T-helper 1 cell treated with Interleukin-12 subunit alpha and Interleukin-12 subunit beta and Interleukin-4 antibody, amounts not matched to agents 30 μg/mL and 1 μg/mL, for 36 hours (primary cell): ENCODE results near the gene SIX3.

ENCODE experiments used
- H3K27ac Mint-ChIP-seq: one replicate; pipeline ENCODE4 v1.8.0; 2021; ENCODE audit warnings: mild to moderate bottlenecking, mixed read lengths
- H3K27me3 Mint-ChIP-seq: one replicate; pipeline ENCODE4 v1.8.0; 2021; ENCODE audit warnings: low read depth, mixed read lengths
- H3K36me3 Mint-ChIP-seq: one replicate; pipeline ENCODE4 v1.8.0; 2021; ENCODE audit warnings: low read depth, mixed read lengths
- H3K4me1 Mint-ChIP-seq: one replicate; pipeline ENCODE4 v1.8.0; 2021; ENCODE audit warnings: low read depth, mixed read lengths
- H3K4me3 Mint-ChIP-seq: one replicate; pipeline ENCODE4 v1.8.0; 2021; ENCODE audit warnings: mild to moderate bottlenecking, moderate library complexity, mixed read lengths
- H3K9me3 Mint-ChIP-seq: one replicate; pipeline ENCODE4 v1.8.0; 2021; ENCODE audit warnings: mixed read lengths

Gene SIX3

GRCh38 chr2:44941551-44942234 is at the start of gene SIX3:
Gene SIX3 (plus strand): TSS chr2:44941702. CDS start chr2:44942105, 403 bp downstream.
- Mint-ChIP-seq H3K27me3 (peaks cover 80% of the 10 kb centered on the region), H3K27ac (peak within 1 kb of the TSS; percentile 14), H3K4me1 (peaks cover 9% of the 10 kb centered on the region), H3K36me3 (no peaks in the 10 kb centered on the region), H3K4me3 (peak within 1 kb of the TSS; percentile 85), H3K9me3 (no peaks in the 10 kb centered on the region)

DNA sequence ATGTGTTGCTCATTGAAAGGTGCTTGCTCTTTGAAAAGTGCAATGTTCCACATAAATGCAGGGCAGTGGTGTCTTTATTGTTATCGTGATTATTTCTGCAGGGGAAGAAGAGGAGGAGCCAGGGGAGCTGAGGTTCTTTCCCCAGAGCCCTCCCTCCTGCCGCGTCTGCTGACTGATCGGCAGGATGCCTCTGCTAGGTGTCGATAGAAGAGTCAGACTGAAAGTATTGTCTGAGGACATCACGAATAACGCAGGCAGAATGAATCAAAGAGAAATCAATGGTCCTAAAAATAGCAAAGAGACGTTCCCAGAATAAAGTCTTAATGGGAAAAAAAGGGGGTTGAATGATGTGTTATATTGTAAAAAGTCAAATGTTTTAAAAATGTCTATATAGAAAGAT is 47.4 kb upstream of the SIX3 start:
- Mint-ChIP-seq H3K36me3 (no peaks in the 10 kb centered on the region), H3K4me1 (no peaks in the 10 kb centered on the region), H3K27me3 (peaks cover 10% of the 10 kb centered on the region), H3K9me3 (peaks cover 32% of the 10 kb centered on the region), H3K4me3 (no peak overlapping the region), H3K27ac (no peak overlapping the region)

DNA sequence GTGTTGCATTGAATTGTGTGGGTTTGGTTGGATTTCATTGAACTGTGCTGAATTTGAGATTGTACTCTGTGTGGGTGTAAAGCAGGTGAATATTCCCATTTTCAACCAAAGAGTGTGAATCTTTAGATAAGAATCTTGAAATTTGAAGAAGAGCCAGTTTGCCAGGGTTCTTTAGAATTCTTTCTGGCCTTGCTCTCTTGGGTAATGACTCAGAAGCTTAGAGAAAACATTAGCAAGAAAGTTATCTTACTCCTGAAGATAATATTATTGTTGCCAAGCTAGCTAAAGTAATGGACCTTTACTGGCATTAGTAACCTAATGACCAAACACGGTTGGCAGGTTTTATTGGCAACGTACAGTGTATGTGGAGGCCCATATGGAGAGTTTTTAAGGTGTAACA is 46.4 kb upstream of the SIX3 start:
- no peak overlapping the region for H3K27ac Mint-ChIP-seq
- peaks cover 32% of the 10 kb centered on the region for H3K9me3 Mint-ChIP-seq
- H3K4me1 Mint-ChIP-seq, result no peaks in the 10 kb centered on the region
- no peaks in the 10 kb centered on the region for H3K36me3 Mint-ChIP-seq
- no peak overlapping the region for H3K4me3 Mint-ChIP-seq
- peaks cover 18% of the 10 kb centered on the region for H3K27me3 Mint-ChIP-seq

DNA sequence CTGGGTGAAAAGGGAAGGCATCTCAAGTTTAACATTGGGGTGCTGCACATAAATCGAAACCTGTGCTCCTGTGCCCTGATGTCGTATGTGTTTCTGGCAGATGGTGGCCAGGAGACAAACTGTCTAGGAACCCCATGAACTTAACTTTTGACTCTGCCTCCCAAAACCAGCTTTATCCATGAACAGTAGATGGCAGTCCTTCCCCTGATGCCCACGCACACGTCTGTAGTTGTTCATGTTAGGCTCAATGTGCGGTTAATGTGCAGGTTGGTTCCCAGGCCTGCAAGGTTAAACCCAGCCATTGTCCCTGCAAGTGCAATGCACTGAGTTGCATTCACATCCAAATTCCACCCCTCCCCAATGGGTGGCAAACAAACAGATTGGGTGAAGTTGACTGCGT is 44.1 kb upstream of the SIX3 start:
- peaks cover 23% of the 10 kb centered on the region for H3K9me3 Mint-ChIP-seq

GRCh38 chr2:44902217-44903137 is 39.0 kb upstream of the SIX3 start:
- Mint-ChIP-seq H3K27me3 (peaks cover 15% of the 10 kb centered on the region), H3K27ac (no peak overlapping the region), H3K4me3 (no peak overlapping the region), H3K36me3 (no peaks in the 10 kb centered on the region), H3K9me3 (no peaks in the 10 kb centered on the region), H3K4me1 (no peaks in the 10 kb centered on the region)

More for the DNA sequence above, 44.1 kb upstream of the SIX3 start:
- H3K4me3 Mint-ChIP-seq, result no peak overlapping the region
- H3K36me3 Mint-ChIP-seq, result no peaks in the 10 kb centered on the region
- H3K27ac Mint-ChIP-seq, result no peak overlapping the region
- H3K27me3 Mint-ChIP-seq, result peaks cover 22% of the 10 kb centered on the region
- H3K4me1 Mint-ChIP-seq, result no peaks in the 10 kb centered on the region

GRCh38 chr2:44904578-44904977 is 36.9 kb upstream of the SIX3 start:
- no peak overlapping the region for H3K27ac Mint-ChIP-seq
- H3K9me3 Mint-ChIP-seq, result no peaks in the 10 kb centered on the region
- H3K4me1 Mint-ChIP-seq, result no peaks in the 10 kb centered on the region
- no peaks in the 10 kb centered on the region for H3K36me3 Mint-ChIP-seq
- H3K4me3 Mint-ChIP-seq, result no peak overlapping the region
- H3K27me3 Mint-ChIP-seq, result peaks cover 8% of the 10 kb centered on the region

- H3K27me3 Mint-ChIP-seq, result peaks cover 5% of the 10 kb centered on the region
- no peaks in the 10 kb centered on the region for H3K36me3 Mint-ChIP-seq
- H3K9me3 Mint-ChIP-seq, result peaks cover 9% of the 10 kb centered on the region
- no peak overlapping the region for H3K4me3 Mint-ChIP-seq
- H3K27ac Mint-ChIP-seq, result no peak overlapping the region
- no peaks in the 10 kb centered on the region for H3K4me1 Mint-ChIP-seq
These were observed 34.5 kb upstream of the SIX3 start for GRCh38 chr2:44906972-44907371.

DNA sequence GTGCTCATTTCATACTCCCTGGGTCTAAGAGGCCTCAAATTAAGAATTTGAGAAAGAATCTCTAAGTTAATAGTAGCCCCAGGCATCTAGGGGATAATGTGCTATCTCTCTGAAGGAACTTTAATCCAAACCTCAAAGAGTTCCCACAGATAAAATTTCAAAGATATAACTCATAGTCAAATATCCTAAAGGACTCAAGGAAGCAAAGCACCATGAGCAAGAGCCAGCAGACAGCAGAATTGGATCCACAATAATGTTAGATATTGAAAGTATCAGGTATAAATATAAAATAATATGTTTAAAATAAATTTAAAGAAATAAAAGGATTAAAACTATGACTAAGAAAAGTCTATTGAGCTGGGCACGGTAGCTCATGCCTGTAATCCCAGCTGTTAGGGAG is 31.7 kb upstream of the SIX3 start:
- H3K4me1 Mint-ChIP-seq, result no peaks in the 10 kb centered on the region
- H3K36me3 Mint-ChIP-seq, result no peaks in the 10 kb centered on the region
- peaks cover 5% of the 10 kb centered on the region for H3K27me3 Mint-ChIP-seq
- H3K27ac Mint-ChIP-seq, result no peak overlapping the region
- H3K4me3 Mint-ChIP-seq, result no peak overlapping the region
- peaks cover 9% of the 10 kb centered on the region for H3K9me3 Mint-ChIP-seq

DNA sequence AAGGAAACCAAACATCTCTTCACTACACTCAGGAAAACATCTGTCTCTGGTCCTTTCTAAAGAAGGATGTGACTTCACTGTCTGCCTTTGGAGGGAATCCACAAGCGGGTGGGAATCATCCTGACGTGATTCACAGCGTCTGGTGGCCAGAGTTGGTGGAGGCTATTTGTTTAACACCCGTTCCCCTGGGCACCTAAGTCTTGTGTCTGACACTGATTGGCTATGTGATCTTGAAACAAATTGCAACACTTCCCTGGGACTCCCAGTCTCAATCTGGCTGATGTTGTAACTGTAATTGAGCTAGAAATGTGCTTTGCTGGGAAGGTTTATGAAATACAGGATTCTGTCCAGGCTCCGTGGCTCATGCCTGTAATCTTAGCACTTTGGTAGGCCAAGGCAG is 28.8 kb upstream of the SIX3 start:
- no peaks in the 10 kb centered on the region for H3K4me1 Mint-ChIP-seq
- H3K4me3 Mint-ChIP-seq, result no peak overlapping the region
- H3K27ac Mint-ChIP-seq, result no peak overlapping the region

GRCh38 chr2:44916291-44916690 is 25.2 kb upstream of the SIX3 start:
- H3K27me3 Mint-ChIP-seq, result peaks cover 25% of the 10 kb centered on the region

More for the DNA sequence above, 28.8 kb upstream of the SIX3 start:
- H3K36me3 Mint-ChIP-seq, result no peaks in the 10 kb centered on the region
- H3K27me3 Mint-ChIP-seq, result peaks cover 5% of the 10 kb centered on the region
- H3K9me3 Mint-ChIP-seq, result peaks cover 9% of the 10 kb centered on the region

GRCh38 chr2:44918095-44918775 is 23.3 kb upstream of the SIX3 start:
- Mint-ChIP-seq H3K9me3 (no peaks in the 10 kb centered on the region), H3K27ac (no peak overlapping the region), H3K4me3 (no peak overlapping the region), H3K36me3 (no peaks in the 10 kb centered on the region), H3K27me3 (peaks cover 39% of the 10 kb centered on the region), H3K4me1 (peaks cover 2% of the 10 kb centered on the region)

More at GRCh38 chr2:44916291-44916690, 25.2 kb upstream of the SIX3 start:
- H3K4me1 Mint-ChIP-seq, result peaks cover 2% of the 10 kb centered on the region
- no peak overlapping the region for H3K4me3 Mint-ChIP-seq
- no peaks in the 10 kb centered on the region for H3K36me3 Mint-ChIP-seq
- H3K27ac Mint-ChIP-seq, result no peak overlapping the region
- no peaks in the 10 kb centered on the region for H3K9me3 Mint-ChIP-seq

GRCh38 chr2:44920751-44921150 is 20.8 kb upstream of the SIX3 start:
- Mint-ChIP-seq H3K36me3 (no peaks in the 10 kb centered on the region), H3K27ac (no peak overlapping the region), H3K9me3 (no peaks in the 10 kb centered on the region), H3K27me3 (peaks cover 63% of the 10 kb centered on the region), H3K4me3 (no peak overlapping the region), H3K4me1 (peaks cover 2% of the 10 kb centered on the region)

GRCh38 chr2:44922776-44923175 is 18.7 kb upstream of the SIX3 start:
- no peaks in the 10 kb centered on the region for H3K36me3 Mint-ChIP-seq
- H3K9me3 Mint-ChIP-seq, result no peaks in the 10 kb centered on the region
- H3K4me1 Mint-ChIP-seq, result peaks cover 2% of the 10 kb centered on the region

GRCh38 chr2:44925561-44926136 is 15.9 kb upstream of the SIX3 start:
- Mint-ChIP-seq H3K27me3 (peaks cover 79% of the 10 kb centered on the region), H3K9me3 (no peaks in the 10 kb centered on the region), H3K4me1 (peaks cover 6% of the 10 kb centered on the region), H3K27ac (no peak overlapping the region), H3K4me3 (no peak overlapping the region), H3K36me3 (no peaks in the 10 kb centered on the region)

More at GRCh38 chr2:44922776-44923175, 18.7 kb upstream of the SIX3 start:
- H3K27me3 Mint-ChIP-seq, result peaks cover 80% of the 10 kb centered on the region
- H3K4me3 Mint-ChIP-seq, result no peak overlapping the region
- H3K27ac Mint-ChIP-seq, result no peak overlapping the region
